PC-3 (cell line): ENCODE results near the gene ELP6. TPM values are rescaled to one million over a fixed set of nuclear protein-coding genes. Genes with fewer than 3 reads are reported as not detected.
A peak's percentile ranks its signal among the peaks of the same experiment; 100 is the strongest.

Source experiments
- ATAC-seq: fragments of 200-7000 bp; cut with Tn5 transposase; 2 replicates; pipeline ENCODE4 v1.9.1; 2020; ENCODE audit warnings: mild to moderate bottlenecking, moderate library complexity
- BruUV-seq: library from RNA; stranded (reverse); fragments of 400-500 nt; replicated peaks from 2 replicates; lab custom pipeline; 2021; lab: Mats Ljungman, UMichigan
- CTCF ChIA-PET: fragments of 300-600 bp; sonication (Branson Sonifier 250); formaldehyde crosslinking; loops from one replicate; lab custom pipeline; 2022; ENCODE audit warnings: antibody characterized with exemption; lab: Charles Lee
- POLR2A ChIA-PET: fragments of 300-600 bp; sonication (Branson Sonifier 250); formaldehyde crosslinking; loops from one replicate; lab custom pipeline; 2022; ENCODE audit warnings: antibody characterized with exemption; ENCODE audit not compliant: unreplicated experiment; lab: Charles Lee
- DNase-seq: peaks from one replicate; pipeline ENCODE4 v3.0.0-alpha.2; 2015
- H2AFZ ChIP-seq: fragments of 300-600 bp; sonication (generic); 2 replicates; pipeline ENCODE4 v1.6.0; 2016; ENCODE audit warnings: antibody characterized with exemption, low read length
- H3F3A ChIP-seq: fragments of 300-600 bp; sonication (generic); one replicate; pipeline ENCODE4 v1.6.0; 2017; ENCODE audit warnings: antibody characterized with exemption, low read length, control low read depth, mild to moderate bottlenecking; ENCODE audit not compliant: unreplicated experiment
- H3K27ac ChIP-seq: fragments of 300-600 bp; sonication (generic); 2 replicates; pipeline ENCODE4 v1.5.1; 2016; ENCODE audit warnings: mild to moderate bottlenecking, low read length
- H3K27me3 ChIP-seq: fragments of 300-600 bp; sonication (generic); 2 replicates; pipeline ENCODE4 v1.6.1; 2016; ENCODE audit warnings: low read length, mixed read lengths
- H3K36me3 ChIP-seq: fragments of 300-600 bp; sonication (generic); 2 replicates; pipeline ENCODE4 v1.6.1; 2016; ENCODE audit warnings: low read depth, mixed run types, low read length, mixed read lengths
- H3K4me1 ChIP-seq: fragments of 300-600 bp; sonication (generic); 2 replicates; pipeline ENCODE4 v1.5.1; 2016; ENCODE audit warnings: low read length; ENCODE audit not compliant: insufficient read depth
- H3K4me2 ChIP-seq: fragments of 300-600 bp; sonication (generic); 2 replicates; pipeline ENCODE4 v1.6.0; 2016; ENCODE audit warnings: low read length
- H3K4me3 ChIP-seq: fragments of 300-600 bp; sonication (generic); 2 replicates; pipeline ENCODE4 v1.5.1; 2016; ENCODE audit warnings: mild to moderate bottlenecking, low read length, mixed read lengths
- H3K79me2 ChIP-seq: fragments of 300-600 bp; sonication (generic); 2 replicates; pipeline ENCODE4 v1.6.1; 2017; ENCODE audit warnings: low read length, mixed read lengths
- H3K9ac ChIP-seq: fragments of 300-600 bp; sonication (generic); 2 replicates; pipeline ENCODE4 v1.6.0; 2016; ENCODE audit warnings: mild to moderate bottlenecking, low read length
- H3K9me2 ChIP-seq: fragments of 300-600 bp; sonication (generic); replicated peaks from 2 replicates; pipeline ENCODE4 v1.6.1; 2016; ENCODE audit warnings: mixed run types, low read length, mixed read lengths
- H3K9me3 ChIP-seq: fragments of 300-600 bp; sonication (generic); 2 replicates; pipeline ENCODE4 v1.6.1; 2016; ENCODE audit warnings: low read length, mixed read lengths
- H4K20me1 ChIP-seq: fragments of 300-600 bp; sonication (generic); 2 replicates; pipeline ENCODE4 v1.6.1; 2016; ENCODE audit warnings: low read length, mixed read lengths
- CTCF ChIP-seq: fragments of 300-600 bp; sonication (generic); conservative IDR thresholded peaks from 2 replicates; pipeline ENCODE4 v1.5.1; 2017; ENCODE audit warnings: antibody characterized with exemption, low read depth, mild to moderate bottlenecking, low read length
- EZH2 ChIP-seq: fragments of 300-600 bp; sonication (generic); IDR thresholded peaks from one replicate; pipeline ENCODE4 v1.6.1; 2017; ENCODE audit warnings: antibody characterized with exemption, mild to moderate bottlenecking, low read length; ENCODE audit not compliant: unreplicated experiment
- EZH2phosphoT487 ChIP-seq: fragments of 300-600 bp; sonication (generic); IDR thresholded peaks from 2 replicates; pipeline ENCODE4 v1.6.1; 2018; ENCODE audit warnings: mild to moderate bottlenecking, antibody characterized with exemption, low read length, borderline replicate concordance
- intact Hi-C: fragments of 100-400 bp; cut with micrococcal nuclease; formaldehyde crosslinking; loops from 2 replicates; pipeline ENCODE4 v1.9.0; 2023
- total RNA-seq: library from RNA; depleted of rRNA; stranded (reverse); fragments of >200 nt; gene quantifications from 2 replicates; pipeline ENCODE4 v1.2.3, GENCODE V29; 2014

Gene ELP6
- total RNA-seq, 1 experiment from 2014 or later, result 64.5 TPM

- Histone ChIP-seq H3K4me1 (peaks cover 8% of the 10 kb centered on the region), H3K79me2 (peaks cover 25% of the 10 kb centered on the region), H3K36me3 (no peaks in the 10 kb centered on the region), H3K9me2 (no peaks in the 10 kb centered on the region), H3K4me3 (no peak overlapping the region), H4K20me1 (peaks cover 8% of the 10 kb centered on the region; the same call in 1 of the 2 replicates), H3K4me2 (no peak overlapping the region), H2AFZ (no peak overlapping the region), H3K27ac (no peak overlapping the region), H3F3A (no peaks in the 10 kb centered on the region), H3K9me3 (no peaks in the 10 kb centered on the region), H3K9ac (no peak overlapping the region), H3K27me3 (no peaks in the 10 kb centered on the region)
- ATAC-seq (no peak), DNase-seq (no peak)
- CTCF ChIA-PET, result no interaction called here
- TF ChIP-seq EZH2phosphoT487 (no peak), EZH2 (no peak), CTCF (no peak)
- no TSS peak for BruUV-seq
- POLR2A ChIA-PET, result no interaction called here
- intact Hi-C loops, result no loop called here
Measured at GRCh38 chr3:47478022-47478421, 35.5 kb downstream of the ELP6 start.

GRCh38 chr3:47476644-47477199 is 36.8 kb downstream of the ELP6 start:
- no peak for ATAC-seq
- H3K9me2 ChIP-seq, result no peaks in the 10 kb centered on the region
- H3K4me1 ChIP-seq, result peaks cover 8% of the 10 kb centered on the region
- CTCF ChIA-PET, result no interaction called here
- peaks cover 9% of the 10 kb centered on the region; the same call in 1 of the 2 replicates for H4K20me1 ChIP-seq
- no peak overlapping the region for H3K27ac ChIP-seq
- no peaks in the 10 kb centered on the region for H3K27me3 ChIP-seq
- peaks cover 36% of the 10 kb centered on the region for H3K79me2 ChIP-seq
- peak overlapping the region; percentile 96; the same call in 1 of the 2 replicates for H2AFZ ChIP-seq
- no peaks in the 10 kb centered on the region for H3K9me3 ChIP-seq
- H3F3A ChIP-seq, result no peaks in the 10 kb centered on the region
- no peak overlapping the region for H3K9ac ChIP-seq
- intact Hi-C loops, result loop anchor here (1.0 kb wide), 1 partner anchor 55 kb away; no protein-coding TSS in a partner anchor
- TF ChIP-seq EZH2phosphoT487, result no peak
- no peak for TF ChIP-seq CTCF
- no peak for TF ChIP-seq EZH2
- POLR2A ChIA-PET, result interaction anchor here (0.6 kb wide), 1 partner anchor 339 kb away, joined by 20 read pairs; no protein-coding TSS in a partner anchor
- no peaks in the 10 kb centered on the region for H3K36me3 ChIP-seq
- peak overlapping the region; percentile 88; the same call in 1 of the 2 replicates for H3K4me3 ChIP-seq
- no TSS peak for BruUV-seq
- H3K4me2 ChIP-seq, result peak overlapping the region; percentile 93
- no peak for DNase-seq

GRCh38 chr3:47476330-47476626 is 37.2 kb downstream of the ELP6 start:
- H3F3A ChIP-seq, result no peaks in the 10 kb centered on the region
- peaks cover 8% of the 10 kb centered on the region for H3K4me1 ChIP-seq
- no peaks in the 10 kb centered on the region for H3K9me3 ChIP-seq
- BruUV-seq, result TSS peak; percentile 91
- H3K27ac ChIP-seq, result no peak overlapping the region
- TF ChIP-seq EZH2phosphoT487, result no peak
- TF ChIP-seq EZH2, result no peak
- TF ChIP-seq CTCF, result no peak
- DNase-seq (no peak), ATAC-seq (no peak; the same call in 1 of the 2 replicates)
- H4K20me1 ChIP-seq, result peaks cover 9% of the 10 kb centered on the region; the same call in 1 of the 2 replicates
- peak overlapping the region; percentile 88 for H3K4me3 ChIP-seq
- CTCF ChIA-PET, result no interaction called here
- H3K9ac ChIP-seq, result peak overlapping the region; percentile 78
- H2AFZ ChIP-seq, result peak overlapping the region; percentile 96
- intact Hi-C loops, result loop anchor here (1.0 kb wide), 1 partner anchor 55 kb away; no protein-coding TSS in a partner anchor
- no peaks in the 10 kb centered on the region for H3K9me2 ChIP-seq
- H3K79me2 ChIP-seq, result peaks cover 40% of the 10 kb centered on the region
- H3K4me2 ChIP-seq, result peak overlapping the region; percentile 93
- POLR2A ChIA-PET, result interaction anchor here (0.6 kb wide), 1 partner anchor 339 kb away, joined by 20 read pairs; no protein-coding TSS in a partner anchor
- no peaks in the 10 kb centered on the region for H3K36me3 ChIP-seq
- no peaks in the 10 kb centered on the region for H3K27me3 ChIP-seq
